Measurements from ENCODE around the gene CRCP. TPM values are rescaled to one million over a fixed set of nuclear protein-coding genes. Genes with fewer than 3 reads are reported as not detected.

Gene CRCP
- total RNA-seq, 2 donors from 2014 or later: 33.0 to 34.4 TPM

DNA sequence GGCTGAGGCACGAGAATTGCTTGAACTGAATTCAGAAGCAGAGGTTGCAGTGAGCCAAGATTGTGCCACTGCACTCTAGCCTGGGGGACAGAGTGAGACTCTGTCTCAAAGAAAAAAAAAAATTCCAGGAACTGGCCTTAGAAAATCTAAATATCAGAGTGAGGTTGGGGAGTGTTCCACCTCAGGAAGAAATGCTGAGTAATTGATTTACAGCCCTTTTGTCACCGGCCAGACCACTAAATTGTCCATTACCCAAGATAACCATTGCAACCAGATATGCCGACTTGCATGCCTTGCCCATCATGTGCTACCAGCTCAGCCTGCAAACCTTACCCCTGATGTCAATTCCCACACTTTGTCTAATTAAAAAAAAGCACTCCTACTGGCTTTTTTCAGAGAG lies 42.4 kb downstream of the CRCP start:
- H3K9ac ChIP-seq (ENCODE audit: low read depth in 2 of 2, low read length in 2 of 2): no peak overlapping the region
- no peak overlapping the region for H3K4me3 ChIP-seq
- H3K36me3 ChIP-seq: peaks cover 8% of the 10 kb centered on the region
- no peaks in the 10 kb centered on the region for H3K4me1 ChIP-seq
- TF ChIP-seq CTCF (IDR thresholded peaks at IDR 0.05): no peak
- H3K27ac ChIP-seq: no peak overlapping the region
- no peaks in the 10 kb centered on the region for H3K9me3 ChIP-seq
- no peak for DNase-seq
- H3K27me3 ChIP-seq: no peaks in the 10 kb centered on the region
- intact Hi-C loops (cut with DNase I): no loop called here

- H3K4me3 ChIP-seq: no peak overlapping the region
- intact Hi-C loops (cut with DNase I): no loop called here
- no peaks in the 10 kb centered on the region for H3K9me3 ChIP-seq
- no peak overlapping the region for H3K9ac ChIP-seq (ENCODE audit: low read depth in 2 of 2, low read length in 2 of 2)
- no peaks in the 10 kb centered on the region for H3K36me3 ChIP-seq
- TF ChIP-seq CTCF (IDR thresholded peaks at IDR 0.05): no peak
- no peaks in the 10 kb centered on the region for H3K4me1 ChIP-seq
- DNase-seq: no peak
- no peak overlapping the region for H3K27ac ChIP-seq
- H3K27me3 ChIP-seq: no peaks in the 10 kb centered on the region
Measured at GRCh38 chr7:66162622-66163021, 48.0 kb downstream of the CRCP start.

- intact Hi-C loops (cut with DNase I): no loop called here
Measured at GRCh38 chr7:66163186-66163610, 48.6 kb downstream of the CRCP start.

DNA sequence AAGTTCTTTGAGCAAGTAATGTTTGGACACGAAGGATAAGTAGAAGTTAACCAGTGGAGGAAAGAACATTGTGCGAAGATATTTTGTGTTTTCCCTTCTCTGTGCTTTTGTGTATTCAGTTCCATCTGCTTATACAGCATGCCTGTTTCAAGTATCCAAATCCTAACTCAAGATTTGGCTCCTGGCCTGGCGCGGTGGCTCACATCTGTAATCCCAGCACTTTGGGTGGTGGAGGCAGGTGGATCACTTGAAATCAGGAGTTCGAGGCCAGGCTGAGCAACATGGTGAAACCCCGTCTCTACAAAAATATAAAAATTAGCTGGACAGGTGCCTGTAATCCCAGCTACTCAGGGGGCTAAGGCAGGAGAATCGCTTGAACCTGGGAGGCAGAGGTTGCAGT lies 49.7 kb downstream of the CRCP start:
- H3K9me3 ChIP-seq: no peaks in the 10 kb centered on the region
- H3K27ac ChIP-seq: no peak overlapping the region
- no peak for DNase-seq
- H3K36me3 ChIP-seq: no peaks in the 10 kb centered on the region
- H3K9ac ChIP-seq (ENCODE audit: low read depth in 2 of 2, low read length in 2 of 2): no peak overlapping the region
- no peak for TF ChIP-seq CTCF (IDR thresholded peaks at IDR 0.05)
- no peaks in the 10 kb centered on the region for H3K4me1 ChIP-seq
- intact Hi-C loops (cut with DNase I): no loop called here
- no peaks in the 10 kb centered on the region for H3K27me3 ChIP-seq
- no peak overlapping the region for H3K4me3 ChIP-seq

More at GRCh38 chr7:66163186-66163610, 48.6 kb downstream of the CRCP start:
- Histone ChIP-seq H3K4me1 (no peaks in the 10 kb centered on the region), H3K9me3 (no peaks in the 10 kb centered on the region), H3K36me3 (no peaks in the 10 kb centered on the region), H3K27ac (no peak overlapping the region), H3K4me3 (no peak overlapping the region), H3K9ac (ENCODE audit: low read depth in 2 of 2, low read length in 2 of 2) (no peak overlapping the region), H3K27me3 (no peaks in the 10 kb centered on the region)
- DNase-seq: no peak
- no peak for TF ChIP-seq CTCF (IDR thresholded peaks at IDR 0.05)

GRCh38 chr7:66167773-66168387 lies 53.2 kb downstream of the CRCP start:
- no peaks in the 10 kb centered on the region for H3K9me3 ChIP-seq
- intact Hi-C loops (cut with DNase I): no loop called here
- H3K4me3 ChIP-seq: no peak overlapping the region
- no peaks in the 10 kb centered on the region for H3K36me3 ChIP-seq
- no peak for DNase-seq
- no peak overlapping the region for H3K9ac ChIP-seq (ENCODE audit: low read depth in 2 of 2, low read length in 2 of 2)
- no peaks in the 10 kb centered on the region for H3K27me3 ChIP-seq
- H3K4me1 ChIP-seq: no peaks in the 10 kb centered on the region
- H3K27ac ChIP-seq: no peak overlapping the region
- TF ChIP-seq CTCF (IDR thresholded peaks at IDR 0.05): no peak
